AG04449 (cell line): ENCODE data around the gene CYP26B1.

Experiments used
- CTCF ChIA-PET: fragments of 350-600 bp; formaldehyde crosslinking; extraction: SDS; loops from one replicate; lab custom pipeline; 2021; ENCODE audit warnings: antibody characterized with exemption; lab: Yijun Ruan, JAX
- POLR2A ChIA-PET: fragments of 400-600, 350-600 bp; formaldehyde crosslinking; extraction: SDS; loops from one replicate; lab custom pipeline; 2020; ENCODE audit warnings: antibody characterized with exemption, inconsistent platforms; lab: Yijun Ruan, JAX
- DNase-seq: peaks from one replicate; pipeline ENCODE4 v3.0.0-alpha.2; 2010; ENCODE audit warnings: low read depth, low spot score
- H3K4me3 ChIP-seq: 2 replicates; pipeline ENCODE4 v1.5.1; 2011; ENCODE audit warnings: low read depth, mild to moderate bottlenecking, control low read depth, low read length
- TF ChIP-seq, protein P1 (sequence below): IDR thresholded peaks from one replicate; pipeline ENCODE4 v1.5.1; 2011; ENCODE audit warnings: mild to moderate bottlenecking, moderate library complexity, low read length, control low read depth, inconsistent platforms; ENCODE audit not compliant: insufficient read depth; ENCODE audit errors: missing control alignments

Gene CYP26B1

DNA sequence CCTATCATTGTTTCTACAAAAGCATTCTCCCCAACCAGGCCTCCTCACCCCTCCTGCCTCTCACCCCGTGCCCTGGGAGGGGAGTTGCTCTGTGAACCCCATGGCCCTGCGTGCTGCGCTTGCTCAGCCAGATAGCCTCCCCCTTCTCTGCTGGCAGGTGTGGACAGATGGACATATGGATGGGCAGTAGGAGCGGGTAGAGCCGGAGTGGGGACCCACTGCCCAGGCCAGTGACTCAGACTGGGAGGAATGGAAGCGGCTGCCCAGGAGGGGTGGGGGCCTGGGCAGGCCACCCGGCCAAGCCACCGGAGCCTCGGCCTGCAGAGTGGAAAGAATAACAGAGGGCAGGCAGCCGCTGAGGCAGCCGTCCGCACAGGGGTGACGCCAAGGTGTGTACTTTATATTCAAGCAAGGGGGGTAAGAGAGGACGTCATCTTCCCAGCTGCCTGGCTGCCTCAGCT is 8.7 kb downstream of the CYP26B1 start:
- TF ChIP-seq, protein P1, sequence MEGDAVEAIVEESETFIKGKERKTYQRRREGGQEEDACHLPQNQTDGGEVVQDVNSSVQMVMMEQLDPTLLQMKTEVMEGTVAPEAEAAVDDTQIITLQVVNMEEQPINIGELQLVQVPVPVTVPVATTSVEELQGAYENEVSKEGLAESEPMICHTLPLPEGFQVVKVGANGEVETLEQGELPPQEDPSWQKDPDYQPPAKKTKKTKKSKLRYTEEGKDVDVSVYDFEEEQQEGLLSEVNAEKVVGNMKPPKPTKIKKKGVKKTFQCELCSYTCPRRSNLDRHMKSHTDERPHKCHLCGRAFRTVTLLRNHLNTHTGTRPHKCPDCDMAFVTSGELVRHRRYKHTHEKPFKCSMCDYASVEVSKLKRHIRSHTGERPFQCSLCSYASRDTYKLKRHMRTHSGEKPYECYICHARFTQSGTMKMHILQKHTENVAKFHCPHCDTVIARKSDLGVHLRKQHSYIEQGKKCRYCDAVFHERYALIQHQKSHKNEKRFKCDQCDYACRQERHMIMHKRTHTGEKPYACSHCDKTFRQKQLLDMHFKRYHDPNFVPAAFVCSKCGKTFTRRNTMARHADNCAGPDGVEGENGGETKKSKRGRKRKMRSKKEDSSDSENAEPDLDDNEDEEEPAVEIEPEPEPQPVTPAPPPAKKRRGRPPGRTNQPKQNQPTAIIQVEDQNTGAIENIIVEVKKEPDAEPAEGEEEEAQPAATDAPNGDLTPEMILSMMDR = no peak

DNA sequence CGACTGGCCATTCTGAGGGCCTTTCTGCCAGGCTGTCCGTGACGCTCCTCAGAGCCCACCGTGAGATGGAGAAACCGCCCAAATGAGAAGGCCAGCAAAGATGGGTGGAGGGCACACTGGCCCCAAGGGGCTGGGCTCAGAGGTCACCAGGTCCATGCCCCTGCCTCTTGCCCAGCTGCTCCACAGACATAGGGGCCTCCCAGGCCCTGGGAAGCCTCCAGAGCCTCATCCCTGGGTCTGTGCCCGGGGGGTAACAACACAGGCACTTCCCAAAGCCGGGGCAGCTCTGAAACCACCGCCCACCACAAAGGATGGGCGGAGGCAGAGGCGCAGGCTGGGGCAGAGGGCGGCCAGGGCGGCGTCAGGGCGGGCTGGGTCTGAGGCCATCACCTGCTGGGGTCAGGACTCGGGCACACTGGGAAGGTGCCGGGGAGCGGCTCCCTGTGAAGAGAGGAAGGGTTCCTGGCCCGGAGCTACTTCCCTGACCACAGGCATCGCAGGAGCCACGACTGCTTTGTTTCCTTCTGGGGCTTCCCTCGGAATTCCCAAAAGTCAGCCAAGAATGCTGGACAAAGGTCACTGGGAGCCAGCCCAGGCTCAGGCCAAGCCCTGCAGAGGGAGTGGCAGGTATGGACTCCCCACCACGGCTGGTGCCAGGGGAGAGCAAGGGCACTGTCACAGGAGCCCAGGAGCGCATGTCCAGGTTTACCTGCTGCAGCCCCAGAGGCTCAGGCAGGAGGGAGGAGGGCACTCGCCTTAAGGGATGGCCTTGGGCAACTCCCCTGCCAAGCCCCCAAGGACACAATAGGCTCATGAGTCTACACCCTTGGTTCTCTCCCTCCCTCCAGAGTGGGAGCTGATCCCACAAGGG is 9.4 kb downstream of the CYP26B1 start:
- no peak overlapping the region for H3K4me3 ChIP-seq
- TF ChIP-seq, protein P1 = no peak
- no peak for DNase-seq
- ChIA-PET POLR2A (no interaction called here), CTCF (interaction anchor here (0.6 to 3.5 kb wide), 28 partner anchors 9 to 592 kb away, joined by 3 to 28 read pairs (median 4); partner anchors contain the start of gene CYP26B1)

More for the DNA sequence above, 8.7 kb downstream of the CYP26B1 start:
- ChIA-PET POLR2A (no interaction called here), CTCF (interaction anchor here (1.0 to 3.3 kb wide), 7 partner anchors 9 to 441 kb away, joined by 3 to 17 read pairs (median 6); no protein-coding TSS in a partner anchor)
- DNase-seq = no peak
- no peak overlapping the region for H3K4me3 ChIP-seq

DNA sequence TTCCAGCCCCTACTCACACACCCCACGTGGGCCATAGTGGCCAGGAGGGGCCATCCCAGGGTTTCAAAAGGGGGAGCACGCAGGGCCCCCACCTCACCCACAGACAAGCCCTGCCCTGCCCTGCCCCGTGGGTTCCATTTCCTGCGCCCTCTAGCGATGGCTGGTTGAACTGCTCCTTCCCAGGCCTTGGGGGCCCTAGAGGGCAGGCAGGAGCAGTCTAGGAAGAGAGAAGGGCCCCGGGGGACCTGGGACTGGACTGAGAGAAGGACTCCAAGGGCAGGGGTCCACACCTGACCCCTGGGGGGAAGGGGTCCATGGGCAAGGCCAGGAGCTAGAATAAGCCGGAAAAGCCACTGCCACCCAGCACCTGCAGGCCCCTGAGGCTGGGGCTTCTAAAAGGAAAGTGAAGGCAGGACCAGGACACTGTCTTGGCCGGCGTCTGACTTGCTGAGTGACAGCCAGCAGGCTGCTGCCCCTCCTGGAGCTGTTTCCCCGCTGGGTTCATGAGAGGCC is 10.1 kb downstream of the CYP26B1 start:
- POLR2A ChIA-PET = no interaction called here
- DNase-seq = no peak
- CTCF ChIA-PET = interaction anchor here (0.6 to 3.5 kb wide), 28 partner anchors 8 to 591 kb away, joined by 3 to 28 read pairs (median 4); partner anchors contain the start of gene CYP26B1
- TF ChIP-seq, protein P1 = peak; percentile 96
- no peak overlapping the region for H3K4me3 ChIP-seq

DNA sequence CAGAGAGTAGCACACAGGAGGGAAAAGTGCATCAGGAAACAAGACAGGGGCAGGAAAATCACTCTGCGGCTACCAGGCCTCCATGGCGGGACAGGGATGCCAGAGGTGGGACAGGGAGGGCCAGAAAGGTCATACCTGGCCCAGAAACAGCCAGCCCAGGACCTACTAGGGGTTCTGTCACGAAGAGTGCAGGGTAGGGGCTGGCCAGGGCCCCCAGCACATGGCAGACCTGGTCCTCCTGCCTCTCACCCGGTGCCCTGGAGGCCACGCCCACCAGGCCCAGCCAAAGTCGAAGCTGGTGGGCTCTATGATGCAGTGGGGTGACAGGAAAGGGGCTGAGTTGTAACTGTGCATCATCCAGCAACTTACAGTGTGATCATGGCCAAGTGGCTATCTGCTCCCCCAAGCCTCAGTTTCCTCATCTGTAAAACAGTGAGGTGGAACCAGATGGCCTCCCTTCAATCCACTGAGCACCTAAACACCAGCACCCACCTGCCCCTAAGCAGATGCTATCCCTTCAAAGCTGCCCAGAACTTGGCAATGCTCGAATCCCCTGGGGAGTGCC is 10.6 kb downstream of the CYP26B1 start:
- TF ChIP-seq, protein P1 = no peak
- no peak overlapping the region for H3K4me3 ChIP-seq
- CTCF ChIA-PET = interaction anchor here (0.8 to 3.5 kb wide), 24 partner anchors 7 to 610 kb away, joined by 3 to 28 read pairs (median 4); partner anchors contain the start of gene CYP26B1
- POLR2A ChIA-PET = no interaction called here
- no peak for DNase-seq

DNA sequence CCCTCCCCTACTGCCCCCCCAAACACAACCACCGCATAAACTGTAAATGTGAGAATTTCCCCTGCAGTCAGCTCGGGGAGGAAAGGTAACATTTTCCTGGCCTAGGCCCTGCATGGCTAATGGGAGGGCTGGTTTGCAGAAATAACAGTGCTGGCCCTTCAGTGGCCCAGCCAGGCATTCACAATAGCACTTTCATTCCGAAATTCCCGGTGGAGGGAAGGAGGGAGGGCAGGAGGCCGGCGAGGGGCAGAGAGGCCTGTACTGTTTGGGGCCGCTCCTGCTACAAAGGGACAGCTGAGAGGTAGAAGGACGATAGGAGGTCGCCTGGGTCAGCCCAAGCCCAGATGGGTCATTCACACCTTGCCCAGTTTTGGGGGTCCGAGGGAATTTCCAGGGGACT is 11.3 kb downstream of the CYP26B1 start:
- TF ChIP-seq, protein P1 = no peak
- no peak overlapping the region for H3K4me3 ChIP-seq
- POLR2A ChIA-PET = no interaction called here
- CTCF ChIA-PET = interaction anchor here (1.2 to 3.5 kb wide), 9 partner anchors 7 to 610 kb away, joined by 3 to 28 read pairs (median 6); no protein-coding TSS in a partner anchor
- no peak for DNase-seq
